Activated T-cell treated with anti-CD3 and anti-CD28 coated beads, Interleukin-2, amount 50 U/mL, for 4 hours (primary cell): Measurements from ENCODE around the gene GYPC. TPM values are rescaled to one million over a fixed set of nuclear protein-coding genes. Genes with fewer than 3 reads are reported as not detected.

Source experiments
- ATAC-seq, 2 donors: fragments of 200-7000 bp; cut with Tn5 transposase; one replicate each; pipeline ENCODE4 v1.10.0; 2021
- DNase-seq: peaks from one replicate; pipeline ENCODE4 v3.0.0-alpha.2; 2020
- H3K27me3 Mint-ChIP-seq: one replicate; pipeline ENCODE4 v1.8.0; 2021; ENCODE audit warnings: low read depth, mixed read lengths
- H3K36me3 Mint-ChIP-seq: one replicate; pipeline ENCODE4 v1.8.0; 2022; ENCODE audit warnings: mixed read lengths; ENCODE audit not compliant: insufficient read depth
- H3K4me1 Mint-ChIP-seq: one replicate; pipeline ENCODE4 v1.8.0; 2021; ENCODE audit warnings: low read depth, mixed read lengths
- H3K4me3 Mint-ChIP-seq: one replicate; pipeline ENCODE4 v1.8.0; 2021; ENCODE audit warnings: mild to moderate bottlenecking, moderate library complexity, mixed read lengths
- H3K9me3 Mint-ChIP-seq: one replicate; pipeline ENCODE4 v1.8.0; 2021; ENCODE audit warnings: mixed read lengths
- total RNA-seq, 3 donors: library from RNA; stranded (reverse); gene quantifications; one replicate each; pipeline ENCODE4 v1.2.1, GENCODE V29; 2021

The GYPC gene
- total RNA-seq, 3 donors from 2014 or later: 85.2 to 98.3 (median 93.4) TPM

- no peak for ATAC-seq
- Mint-ChIP-seq H3K9me3 (no peaks in the 10 kb centered on the region), H3K27me3 (no peaks in the 10 kb centered on the region), H3K4me3 (no peak overlapping the region), H3K36me3 (no peaks in the 10 kb centered on the region), H3K4me1 (peaks cover 5% of the 10 kb centered on the region)
- no peak for DNase-seq
Measured at GRCh38 chr2:126731353-126731752, 75.4 kb downstream of the GYPC start.

GRCh38 chr2:126732682-126733245 is 76.8 kb downstream of the GYPC start:
- ATAC-seq: no peak
- no peaks in the 10 kb centered on the region for H3K27me3 Mint-ChIP-seq
- H3K4me1 Mint-ChIP-seq: peaks cover 6% of the 10 kb centered on the region
- H3K9me3 Mint-ChIP-seq: no peaks in the 10 kb centered on the region
- H3K36me3 Mint-ChIP-seq: no peaks in the 10 kb centered on the region
- DNase-seq: no peak
- H3K4me3 Mint-ChIP-seq: no peak overlapping the region

- ATAC-seq (no peak), DNase-seq (no peak)
- Mint-ChIP-seq H3K27me3 (no peaks in the 10 kb centered on the region), H3K4me1 (peaks cover 6% of the 10 kb centered on the region), H3K36me3 (no peaks in the 10 kb centered on the region), H3K9me3 (no peaks in the 10 kb centered on the region), H3K4me3 (no peak overlapping the region)
Measured at GRCh38 chr2:126733795-126734194, 77.8 kb downstream of the GYPC start.

- ATAC-seq (no peak), DNase-seq (no peak)
- no peaks in the 10 kb centered on the region for H3K27me3 Mint-ChIP-seq
- H3K9me3 Mint-ChIP-seq: no peaks in the 10 kb centered on the region
- H3K36me3 Mint-ChIP-seq: no peaks in the 10 kb centered on the region
- H3K4me1 Mint-ChIP-seq: peaks cover 6% of the 10 kb centered on the region
- no peak overlapping the region for H3K4me3 Mint-ChIP-seq
Measured at GRCh38 chr2:126736133-126736874, 80.3 kb downstream of the GYPC start.

GRCh38 chr2:126739141-126739540 is 83.2 kb downstream of the GYPC start:
- Mint-ChIP-seq H3K4me1 (peaks cover 11% of the 10 kb centered on the region), H3K4me3 (no peak overlapping the region), H3K27me3 (no peaks in the 10 kb centered on the region), H3K9me3 (no peaks in the 10 kb centered on the region), H3K36me3 (no peaks in the 10 kb centered on the region)
- DNase-seq: no peak
- no peak for ATAC-seq

- Mint-ChIP-seq H3K4me3 (no peak overlapping the region), H3K9me3 (no peaks in the 10 kb centered on the region), H3K4me1 (peaks cover 7% of the 10 kb centered on the region), H3K27me3 (no peaks in the 10 kb centered on the region), H3K36me3 (no peaks in the 10 kb centered on the region)
- DNase-seq (no peak), ATAC-seq (no peak)
Measured at GRCh38 chr2:126744640-126745039, 88.7 kb downstream of the GYPC start.

Other genes starting within 250 kb of the GYPC start
- gene TEX51, start 242.7 kb downstream of the GYPC start, total RNA-seq: not detected